Activated CD4-positive, alpha-beta memory T cell treated with anti-CD3 and anti-CD28 coated beads, Interleukin-2, amount 10 ng/mL, durations not matched to agents 7 days and 5 days (primary cell): ENCODE measurements around the gene ATF7. TPM values are rescaled to one million over a fixed set of nuclear protein-coding genes. Genes with fewer than 3 reads are reported as not detected.

Experiments used
- CTCF ChIA-PET: fragments of 350-600 bp; sonication (Branson Sonifier 250); formaldehyde crosslinking; loops from one replicate; lab custom pipeline; 2021; ENCODE audit warnings: antibody characterized with exemption, inconsistent platforms; lab: Charles Lee
- POLR2A ChIA-PET: fragments of 350-600 bp; sonication (Branson Sonifier 250); formaldehyde crosslinking; loops from one replicate; lab custom pipeline; 2021; ENCODE audit warnings: antibody characterized with exemption; lab: Charles Lee
- DNase-seq: peaks from one replicate; pipeline ENCODE4 v3.0.0-alpha.2; 2020
- H3K27ac Mint-ChIP-seq: one replicate; pipeline ENCODE4 v1.8.0; 2021; ENCODE audit warnings: mild to moderate bottlenecking, mixed read lengths
- H3K27me3 Mint-ChIP-seq: one replicate; pipeline ENCODE4 v1.8.0; 2021; ENCODE audit warnings: mixed read lengths
- H3K36me3 Mint-ChIP-seq: one replicate; pipeline ENCODE4 v1.8.0; 2021; ENCODE audit warnings: low read depth, mixed read lengths
- H3K4me1 Mint-ChIP-seq: one replicate; pipeline ENCODE4 v1.8.0; 2021; ENCODE audit warnings: mixed read lengths
- H3K4me3 Mint-ChIP-seq: one replicate; pipeline ENCODE4 v1.8.0; 2021; ENCODE audit warnings: mild to moderate bottlenecking, mixed read lengths
- H3K9me3 Mint-ChIP-seq: one replicate; pipeline ENCODE4 v1.8.0; 2021; ENCODE audit warnings: mixed read lengths
- total RNA-seq, 2 experiments: library from RNA; stranded (reverse); gene quantifications; one replicate each; pipeline ENCODE4 v1.2.3, GENCODE V29; 2021

ATF7 gene
- total RNA-seq, 2 experiments from 2014 or later, result 21.4 to 24.0 TPM

DNA sequence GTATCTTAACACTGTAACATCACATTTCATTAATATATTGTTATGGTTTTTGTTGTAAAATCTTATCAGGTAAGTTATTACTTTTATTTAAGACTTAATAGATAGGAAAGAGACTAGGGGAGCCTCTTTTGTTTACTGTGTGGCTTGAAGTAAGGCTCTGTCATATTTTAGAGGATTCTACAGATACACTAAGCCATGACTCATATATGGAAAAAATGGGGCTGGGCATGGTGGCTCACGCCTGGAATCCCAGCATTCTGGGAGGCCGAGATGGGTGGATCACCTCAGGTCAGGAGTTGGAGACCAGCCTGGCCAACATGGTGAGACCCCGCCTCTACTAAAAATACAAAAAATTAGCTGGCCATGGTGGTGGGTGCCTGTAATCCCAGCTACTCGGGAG, 95.3 kb downstream of the ATF7 start:
- no peaks in the 10 kb centered on the region for H3K4me1 Mint-ChIP-seq
- no peaks in the 10 kb centered on the region for H3K9me3 Mint-ChIP-seq
- no peaks in the 10 kb centered on the region for H3K27me3 Mint-ChIP-seq
- no peak overlapping the region for H3K4me3 Mint-ChIP-seq
- H3K27ac Mint-ChIP-seq, result no peak overlapping the region
- ChIA-PET POLR2A (no interaction called here), CTCF (interaction anchor here (0.7 to 1.3 kb wide), 2 partner anchors 13 to 54 kb away, joined by 3 read pairs; no protein-coding TSS in a partner anchor)
- no peak for DNase-seq
- peaks cover 41% of the 10 kb centered on the region for H3K36me3 Mint-ChIP-seq

DNA sequence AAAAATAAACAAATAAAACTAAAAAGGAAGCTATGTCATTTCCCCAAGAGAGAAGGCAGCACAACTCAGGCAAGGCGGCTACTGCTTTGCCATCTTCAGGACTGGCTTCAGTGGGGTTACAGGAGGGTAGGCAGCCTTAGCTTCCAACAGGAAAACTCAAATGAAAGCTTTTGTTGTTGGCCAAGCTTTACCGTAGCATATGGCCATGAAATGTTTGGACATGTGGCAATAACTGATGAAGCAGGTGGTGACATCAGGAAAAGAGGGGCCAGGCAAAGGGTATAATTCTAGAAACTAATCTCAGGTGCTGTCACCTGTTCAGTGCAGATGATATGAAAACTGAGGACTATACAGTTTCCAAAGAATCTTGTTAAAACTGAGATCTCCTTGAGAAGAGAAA, 96.1 kb downstream of the ATF7 start:
- CTCF ChIA-PET, result interaction anchor here (1.0 to 1.3 kb wide), 2 partner anchors 14 to 21 kb away, joined by 3 to 4 read pairs; no protein-coding TSS in a partner anchor
- no peaks in the 10 kb centered on the region for H3K4me1 Mint-ChIP-seq
- peaks cover 39% of the 10 kb centered on the region for H3K36me3 Mint-ChIP-seq
- DNase-seq, result no peak
- no peak overlapping the region for H3K27ac Mint-ChIP-seq
- no peak overlapping the region for H3K4me3 Mint-ChIP-seq
- no peaks in the 10 kb centered on the region for H3K9me3 Mint-ChIP-seq
- POLR2A ChIA-PET, result no interaction called here
- no peaks in the 10 kb centered on the region for H3K27me3 Mint-ChIP-seq

DNA sequence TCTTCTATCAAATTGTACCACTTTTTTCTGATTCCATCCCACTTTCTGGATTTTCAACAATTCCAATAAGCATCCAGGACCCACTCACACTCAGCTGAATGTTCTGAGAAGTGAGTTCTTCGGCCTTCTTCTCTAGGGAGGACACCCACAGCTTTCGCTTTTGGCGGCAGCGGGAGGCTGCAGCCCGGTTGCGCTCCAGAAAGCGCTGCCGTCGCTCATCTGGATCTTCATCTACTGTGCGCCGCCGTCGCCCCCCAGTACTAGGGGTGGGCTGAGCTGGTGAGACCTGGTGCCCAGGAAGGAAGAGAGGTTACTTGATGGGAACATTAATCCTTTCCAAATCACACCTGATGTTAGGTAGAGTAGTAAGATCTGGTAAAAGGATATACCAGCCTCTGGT, 101.7 kb downstream of the ATF7 start:
- DNase-seq, result no peak
- ChIA-PET CTCF (interaction anchor here (2.0 kb wide), 1 partner anchor 16 kb away, joined by 8 read pairs; no protein-coding TSS in a partner anchor), POLR2A (interaction anchor here (1.5 kb wide), 1 partner anchor 33 kb away, joined by 3 read pairs; no protein-coding TSS in a partner anchor)
- peaks cover 43% of the 10 kb centered on the region for H3K36me3 Mint-ChIP-seq
- no peaks in the 10 kb centered on the region for H3K27me3 Mint-ChIP-seq
- no peak overlapping the region for H3K4me3 Mint-ChIP-seq
- no peak overlapping the region for H3K27ac Mint-ChIP-seq
- no peaks in the 10 kb centered on the region for H3K9me3 Mint-ChIP-seq
- peaks cover 3% of the 10 kb centered on the region for H3K4me1 Mint-ChIP-seq

DNA sequence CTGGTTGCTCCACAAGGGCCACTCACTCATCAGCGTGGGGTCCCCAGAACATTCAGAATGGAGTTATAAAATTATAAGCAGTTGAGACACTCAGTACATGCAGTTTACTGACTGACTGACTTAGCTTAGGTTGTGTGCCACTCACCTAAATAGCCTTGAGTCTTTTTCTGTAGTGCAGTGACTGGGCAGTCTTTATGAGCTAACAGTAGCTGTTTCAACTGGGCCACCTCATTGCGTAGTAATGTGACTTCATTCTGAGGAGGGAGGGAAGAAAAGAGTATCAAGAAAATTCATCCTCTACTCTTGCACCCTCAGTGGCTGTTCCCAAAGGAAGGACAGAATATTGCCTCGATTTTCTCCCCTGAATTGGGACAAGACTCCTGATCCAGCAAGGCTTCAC, 103.1 kb downstream of the ATF7 start:
- ChIA-PET CTCF (interaction anchor here (1.1 to 2.2 kb wide), 2 partner anchors 15 to 20 kb away, joined by 3 to 9 read pairs; no protein-coding TSS in a partner anchor), POLR2A (no interaction called here)
- H3K9me3 Mint-ChIP-seq, result no peaks in the 10 kb centered on the region
- H3K4me3 Mint-ChIP-seq, result no peak overlapping the region
- peaks cover 3% of the 10 kb centered on the region for H3K4me1 Mint-ChIP-seq
- H3K36me3 Mint-ChIP-seq, result peaks cover 43% of the 10 kb centered on the region
- H3K27ac Mint-ChIP-seq, result no peak overlapping the region
- no peaks in the 10 kb centered on the region for H3K27me3 Mint-ChIP-seq
- no peak for DNase-seq

DNA sequence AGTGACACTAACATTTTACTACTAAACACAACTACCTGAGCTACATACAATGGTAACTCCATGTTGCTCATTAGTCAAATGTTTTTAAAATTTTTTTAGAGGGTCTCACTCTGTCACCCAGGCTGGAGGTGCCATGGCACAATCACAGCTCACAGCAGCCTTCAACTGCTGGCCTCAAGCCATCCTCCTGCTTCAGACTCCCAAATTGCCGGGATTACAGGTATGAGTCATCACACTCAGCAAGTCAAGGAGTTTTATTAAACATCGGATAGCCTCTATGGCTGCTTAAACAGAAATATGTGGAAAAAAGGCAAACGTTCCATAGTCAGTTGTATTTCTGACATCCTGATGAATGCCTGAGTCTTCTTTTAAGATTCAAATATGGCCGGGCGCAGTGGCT, 107.8 kb downstream of the ATF7 start:
- ChIA-PET POLR2A (interaction anchor here (0.6 kb wide), 1 partner anchor 18 kb away, joined by 3 read pairs; no protein-coding TSS in a partner anchor), CTCF (interaction anchor here (0.6 to 1.9 kb wide), 2 partner anchors 10 to 85 kb away, joined by 3 to 13 read pairs; no protein-coding TSS in a partner anchor)
- Mint-ChIP-seq H3K4me3 (no peak overlapping the region), H3K9me3 (no peaks in the 10 kb centered on the region), H3K27ac (no peak overlapping the region), H3K27me3 (no peaks in the 10 kb centered on the region), H3K36me3 (peaks cover 49% of the 10 kb centered on the region), H3K4me1 (peaks cover 4% of the 10 kb centered on the region)
- no peak for DNase-seq

DNA sequence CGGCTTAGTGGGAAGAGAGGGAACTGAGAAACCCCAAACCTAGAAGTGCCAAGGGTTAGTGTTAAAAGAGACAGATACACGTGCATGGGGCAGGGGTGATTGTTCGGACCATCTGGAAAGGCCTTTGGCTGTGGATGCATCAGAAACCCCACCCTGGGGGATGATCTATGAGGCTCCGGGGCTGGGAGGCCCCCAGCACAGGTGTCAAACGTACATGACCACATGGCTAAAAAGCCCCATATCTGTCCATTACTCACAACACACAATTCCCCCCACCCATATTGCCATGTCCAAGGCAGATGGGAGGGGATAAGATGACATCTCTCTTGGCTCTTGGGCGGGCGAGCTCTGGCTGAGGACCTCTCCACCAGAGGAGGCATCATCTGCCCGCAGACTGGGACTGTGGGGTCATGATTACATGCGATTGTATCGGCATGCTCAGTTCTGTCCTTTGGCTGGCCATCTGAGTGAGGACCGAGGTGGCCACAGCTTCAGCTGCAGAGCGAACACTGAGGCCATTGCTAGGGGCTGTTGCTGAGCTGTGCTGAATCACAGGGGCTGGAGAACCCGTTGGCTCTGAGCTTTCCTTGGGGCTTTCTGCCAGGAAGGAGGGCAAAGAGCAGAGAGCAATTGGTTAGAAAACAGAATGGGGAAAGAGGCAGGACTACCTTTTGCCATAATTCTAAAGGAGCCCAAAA, 109.3 kb downstream of the ATF7 start:
- H3K4me1 Mint-ChIP-seq, result peaks cover 4% of the 10 kb centered on the region
- ChIA-PET CTCF (interaction anchor here (0.9 to 1.9 kb wide), 2 partner anchors 8 to 165 kb away, joined by 3 to 13 read pairs; no protein-coding TSS in a partner anchor), POLR2A (no interaction called here)
- H3K27ac Mint-ChIP-seq, result no peak overlapping the region
- peaks cover 39% of the 10 kb centered on the region for H3K36me3 Mint-ChIP-seq
- H3K27me3 Mint-ChIP-seq, result no peaks in the 10 kb centered on the region
- DNase-seq, result no peak
- H3K9me3 Mint-ChIP-seq, result no peaks in the 10 kb centered on the region
- H3K4me3 Mint-ChIP-seq, result no peak overlapping the region

DNA sequence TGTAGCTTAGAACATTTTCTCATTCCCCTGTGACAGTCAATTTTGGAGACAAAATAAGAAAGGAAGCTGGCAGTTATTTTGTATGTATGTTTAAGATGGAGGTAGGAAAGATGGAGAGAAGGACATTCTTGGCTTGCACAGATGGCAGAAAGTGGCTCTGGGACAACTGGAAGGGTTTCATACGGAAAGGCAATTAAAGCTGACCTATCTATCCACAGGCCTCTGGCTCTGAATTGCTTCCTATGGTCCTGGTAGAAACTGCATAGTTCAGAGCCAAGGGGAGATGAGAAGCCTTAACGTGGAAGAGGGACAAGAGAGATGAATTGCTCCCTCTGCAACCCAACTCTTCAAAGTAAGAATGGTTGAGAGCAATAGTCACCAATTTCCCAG, 110.9 kb downstream of the ATF7 start:
- Mint-ChIP-seq H3K4me3 (no peak overlapping the region), H3K27me3 (no peaks in the 10 kb centered on the region), H3K36me3 (peaks cover 29% of the 10 kb centered on the region), H3K9me3 (no peaks in the 10 kb centered on the region), H3K4me1 (peaks cover 4% of the 10 kb centered on the region), H3K27ac (no peak overlapping the region)
- no peak for DNase-seq
- POLR2A ChIA-PET, result interaction anchor here (8.1 kb wide), 1 partner anchor 15 kb away, joined by 44 read pairs; the partner anchor contains the start of genes MAP3K12 and TARBP2
- CTCF ChIA-PET, result interaction anchor here (1.1 kb wide), 1 partner anchor 163 kb away, joined by 3 read pairs; no protein-coding TSS in a partner anchor

DNA sequence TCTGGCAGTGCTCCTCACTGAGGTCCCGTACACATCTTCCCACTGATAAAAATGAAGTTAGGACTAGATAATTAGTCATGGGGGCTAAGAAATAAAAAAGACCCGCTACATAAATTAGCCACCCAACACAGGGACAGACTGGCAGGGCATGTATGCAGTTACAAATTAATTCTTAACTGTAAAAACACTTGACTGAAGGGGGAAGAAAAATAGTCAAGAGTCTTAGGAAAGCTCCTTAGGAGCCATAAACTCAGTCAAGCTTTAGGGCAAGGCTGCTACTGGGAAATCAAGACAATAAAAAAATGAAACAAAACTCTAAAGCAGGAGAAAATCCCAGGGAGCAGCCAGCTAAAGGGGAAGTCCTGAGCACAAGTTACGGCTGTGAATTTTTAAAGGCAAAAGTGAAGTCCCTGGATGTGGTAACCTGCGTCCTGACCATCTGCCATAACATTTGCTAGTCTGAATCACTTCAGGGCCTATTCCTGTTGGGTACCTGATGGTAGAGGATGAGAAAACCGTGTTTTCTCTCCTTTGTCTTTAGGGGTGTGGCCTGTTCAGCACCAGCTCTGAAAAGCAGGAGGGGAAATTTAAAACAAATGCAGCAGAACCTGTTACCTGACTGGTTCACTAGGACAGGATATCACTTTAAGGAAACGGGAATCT, 111.4 kb downstream of the ATF7 start:
- peaks cover 26% of the 10 kb centered on the region for H3K36me3 Mint-ChIP-seq
- no peaks in the 10 kb centered on the region for H3K27me3 Mint-ChIP-seq
- H3K27ac Mint-ChIP-seq, result no peak overlapping the region
- CTCF ChIA-PET, result interaction anchor here (1.1 kb wide), 1 partner anchor 163 kb away, joined by 3 read pairs; no protein-coding TSS in a partner anchor
- H3K9me3 Mint-ChIP-seq, result no peaks in the 10 kb centered on the region
- no peak for DNase-seq
- H3K4me3 Mint-ChIP-seq, result no peak overlapping the region
- POLR2A ChIA-PET, result interaction anchor here (8.1 kb wide), 1 partner anchor 14 kb away, joined by 44 read pairs; the partner anchor contains the start of genes MAP3K12 and TARBP2
- H3K4me1 Mint-ChIP-seq, result peaks cover 4% of the 10 kb centered on the region

DNA sequence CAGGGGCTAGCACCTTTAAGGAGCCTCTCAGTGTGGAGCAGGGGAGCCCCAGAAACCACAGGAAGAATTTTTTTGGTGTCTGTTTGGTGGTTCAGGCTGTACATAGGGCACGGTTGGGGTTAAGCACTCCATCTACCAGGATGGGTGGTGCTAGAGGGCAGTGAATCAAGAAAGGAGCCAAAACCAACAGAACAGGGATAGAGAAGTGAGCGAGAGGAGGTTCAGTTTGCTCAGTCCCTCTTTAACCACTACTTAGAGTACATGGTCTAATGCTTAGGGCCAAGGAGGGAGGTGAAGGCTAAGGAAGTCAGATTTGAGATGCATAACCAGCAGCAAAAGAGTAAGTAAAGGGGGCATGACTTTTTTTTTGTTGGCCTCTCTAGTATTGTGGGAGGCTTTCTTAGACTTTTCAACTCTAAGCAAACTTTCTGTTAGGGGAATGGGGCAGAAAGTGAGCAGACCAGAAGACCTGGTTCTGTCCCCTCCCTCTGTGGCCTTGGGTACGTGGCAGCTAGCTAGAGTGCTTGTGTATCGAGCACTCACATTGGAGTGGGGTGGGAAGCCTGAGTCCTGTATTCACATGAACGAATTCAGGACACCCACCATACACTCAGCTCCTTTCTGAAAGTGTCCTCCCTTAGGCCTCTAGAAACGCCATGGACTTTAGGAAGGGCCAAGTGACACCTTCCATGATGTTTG, 112.3 kb downstream of the ATF7 start:
- H3K36me3 Mint-ChIP-seq, result peaks cover 23% of the 10 kb centered on the region
- H3K27ac Mint-ChIP-seq, result no peak overlapping the region
- DNase-seq, result no peak
- no peak overlapping the region for H3K4me3 Mint-ChIP-seq
- H3K27me3 Mint-ChIP-seq, result no peaks in the 10 kb centered on the region
- POLR2A ChIA-PET, result interaction anchor here (8.1 kb wide), 1 partner anchor 13 kb away, joined by 44 read pairs; the partner anchor contains the start of genes MAP3K12 and TARBP2
- peaks cover 8% of the 10 kb centered on the region for H3K4me1 Mint-ChIP-seq
- no peaks in the 10 kb centered on the region for H3K9me3 Mint-ChIP-seq
- CTCF ChIA-PET, result interaction anchor here (6.0 kb wide), 1 partner anchor 15 kb away, joined by 47 read pairs; the partner anchor contains the start of genes MAP3K12 and TARBP2

DNA sequence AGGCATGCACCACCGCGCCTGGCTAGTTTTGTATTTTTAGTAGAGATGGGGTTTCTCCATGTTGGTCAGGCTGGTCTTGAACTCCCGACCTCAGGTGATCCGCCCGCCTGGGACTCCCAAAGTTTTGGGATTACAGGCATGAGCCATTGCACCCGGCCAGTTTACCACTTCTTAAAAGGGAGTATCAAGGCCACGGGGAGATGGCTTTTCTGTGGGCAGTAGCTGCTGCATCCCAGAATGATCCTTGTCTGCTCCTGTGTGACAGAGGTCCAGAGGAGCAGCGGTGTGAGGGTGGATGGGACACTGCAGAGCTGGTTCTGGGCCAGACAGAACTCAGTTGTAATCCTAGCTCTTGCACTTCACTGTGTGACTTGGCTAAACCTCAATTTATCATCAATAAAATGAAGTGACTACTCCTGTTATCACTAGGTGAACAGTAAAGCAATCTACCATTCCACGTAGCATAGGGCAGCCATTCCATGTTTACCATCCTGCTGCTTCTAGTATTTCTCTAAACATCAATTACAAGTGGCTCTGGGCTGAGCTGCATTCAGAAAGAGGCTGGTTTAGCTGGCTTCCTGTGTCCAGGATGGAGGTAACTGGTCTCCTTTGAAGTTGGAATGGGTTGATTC, 115.9 kb downstream of the ATF7 start:
- H3K9me3 Mint-ChIP-seq, result no peaks in the 10 kb centered on the region
- POLR2A ChIA-PET, result interaction anchor here (1.6 to 8.1 kb wide), 3 partner anchors 10 to 165 kb away, joined by 4 to 44 read pairs (median 5); partner anchors contain the start of genes ATP5MC2, MAP3K12 and TARBP2

DNA sequence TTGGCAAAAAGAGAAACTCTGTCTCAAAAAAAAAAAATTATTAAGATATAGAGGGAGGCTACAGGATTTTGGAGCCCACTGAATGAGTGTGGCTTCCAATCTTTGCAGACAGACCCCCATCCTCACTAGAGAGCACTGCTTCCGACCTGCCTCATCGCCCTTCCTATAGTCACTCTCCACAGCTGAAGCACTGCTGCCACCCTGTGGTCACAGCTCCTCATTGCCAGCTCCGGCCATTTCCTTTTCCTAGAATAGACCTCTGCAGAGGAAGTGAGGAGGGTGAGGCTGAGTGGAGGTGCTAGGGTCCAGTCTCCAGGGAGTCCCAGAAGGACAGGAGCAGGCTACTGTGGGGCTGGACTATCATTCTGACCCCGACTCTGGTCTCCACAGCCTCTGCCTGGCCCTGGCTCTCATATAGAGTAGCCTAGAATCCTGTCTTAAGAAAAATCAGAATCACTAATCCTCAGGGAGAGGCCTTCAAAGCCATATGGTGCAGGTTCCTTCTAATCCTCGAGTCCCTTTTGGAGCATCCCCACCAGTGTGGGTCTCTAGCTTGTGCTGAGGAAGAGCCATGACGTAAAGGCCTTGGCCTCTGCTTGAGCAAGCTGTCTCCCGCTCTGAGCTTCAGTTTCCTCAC, 117.5 kb downstream of the ATF7 start:
- DNase-seq, result peak; percentile 88
- Mint-ChIP-seq H3K4me3 (no peak overlapping the region), H3K27ac (peak overlapping the region; percentile 62), H3K9me3 (no peaks in the 10 kb centered on the region), H3K4me1 (peaks cover 14% of the 10 kb centered on the region), H3K27me3 (no peaks in the 10 kb centered on the region), H3K36me3 (peaks cover 19% of the 10 kb centered on the region)
- ChIA-PET CTCF (interaction anchor here (0.6 to 6.0 kb wide), 47 partner anchors 10 to 824 kb away, joined by 3 to 54 read pairs (median 5); partner anchors contain the start of genes AAAS, ATP5MC2, MAP3K12 and SP1), POLR2A (interaction anchor here (0.6 to 8.1 kb wide), 10 partner anchors 8 to 916 kb away, joined by 3 to 44 read pairs (median 4); partner anchors contain the start of genes MAP3K12 and TARBP2)

More for the DNA sequence above, 115.9 kb downstream of the ATF7 start:
- peaks cover 16% of the 10 kb centered on the region for H3K4me1 Mint-ChIP-seq
- H3K27me3 Mint-ChIP-seq, result no peaks in the 10 kb centered on the region
- no peak overlapping the region for H3K4me3 Mint-ChIP-seq
- DNase-seq, result no peak
- CTCF ChIA-PET, result interaction anchor here (1.1 to 6.0 kb wide), 6 partner anchors 11 to 189 kb away, joined by 3 to 54 read pairs (median 10); partner anchors contain the start of genes AAAS, MAP3K12 and TARBP2
- H3K36me3 Mint-ChIP-seq, result peaks cover 19% of the 10 kb centered on the region
- no peak overlapping the region for H3K27ac Mint-ChIP-seq
